HCT116 (cell line): ENCODE measurements around the gene FOXP1. TPM values are rescaled to one million over a fixed set of nuclear protein-coding genes. Genes with fewer than 3 reads are reported as not detected.

Source experiments
- ATAC-seq: fragments of 200-7000 bp; cut with Tn5 transposase; 2 replicates; pipeline ENCODE4 v1.9.1; 2020; ENCODE audit warnings: mild to moderate bottlenecking, moderate library complexity
- BruUV-seq: library from RNA; stranded (reverse); fragments of 400-500 nt; replicated peaks from 2 replicates; lab custom pipeline; 2021; lab: Mats Ljungman, UMichigan
- CTCF ChIA-PET: fragments of 300-600 bp; sonication (Branson Sonifier 250); formaldehyde crosslinking; loops from one replicate; lab custom pipeline; 2021; ENCODE audit warnings: antibody characterized with exemption; lab: Charles Lee
- POLR2A ChIA-PET: fragments of 300-600, 350-600 bp; sonication (Branson Sonifier 250); formaldehyde crosslinking; loops from one replicate; lab custom pipeline; 2021; ENCODE audit warnings: antibody characterized with exemption; lab: Charles Lee
- RAD21 ChIA-PET, 2 experiments: fragments of 300-600 bp; sonication (Branson Sonifier 250); formaldehyde crosslinking; loops; one replicate each; lab custom pipeline; 2023; ENCODE audit warnings: low total read pairs in 2 of 2; ENCODE audit not compliant: uncharacterized antibody in 2 of 2, unreplicated experiment in 2 of 2, low non-redundant PET in 1 of 2; lab: Charles Lee
- DNase-seq: peaks from one replicate; pipeline ENCODE4 v3.0.0-alpha.2; 2010; ENCODE audit warnings: low read depth, low spot score
- H2AFZ ChIP-seq: fragments of 200-600 bp; shearing (Covaris generic), sonication (generic); 2 replicates; pipeline ENCODE4 v1.6.1; 2017; ENCODE audit warnings: low read depth, mixed run types, mixed read lengths, antibody characterized with exemption, low read length; ENCODE audit not compliant: poor library complexity, severe bottlenecking
- H3K27ac ChIP-seq: 2 replicates; pipeline ENCODE4 v1.5.1; 2012; ENCODE audit warnings: low read depth, low read length
- H3K27me3 ChIP-seq: fragments of 200-600 bp; sonication (generic); 2 replicates; pipeline ENCODE4 v1.6.1; 2016; ENCODE audit warnings: mixed run types, low read length, mixed read lengths; ENCODE audit not compliant: insufficient read depth
- H3K36me3 ChIP-seq, 2 experiments: fragments of 200-500 bp in 1 of 2; fragments of 200-600 bp in 1 of 2; sonication (Bioruptor generic) in 1 of 2; sonication (generic) in 1 of 2; 2 replicates each; pipeline versions ENCODE4 v1.5.1 to v1.6.1; 2014 to 2016; ENCODE audit warnings: low read length in 2 of 2, inconsistent platforms in 1 of 2, mixed read lengths in 1 of 2, mixed run types in 1 of 2; ENCODE audit not compliant: insufficient read depth in 2 of 2, control insufficient read depth in 1 of 2
- H3K4me1 ChIP-seq, 2 experiments: fragments of 200-600 bp in 1 of 2; sonication (generic) in 1 of 2; 2 replicates each; pipeline versions ENCODE4 v1.5.1 to v1.6.1; 2012 to 2017; ENCODE audit warnings: low read length in 2 of 2, inconsistent platforms in 1 of 2, mild to moderate bottlenecking in 1 of 2, mixed read lengths in 1 of 2, mixed run types in 1 of 2, moderate library complexity in 1 of 2; ENCODE audit not compliant: insufficient read depth in 2 of 2, control insufficient read depth in 1 of 2
- H3K4me2 ChIP-seq: fragments of 200-600 bp; sonication (generic); 2 replicates; pipeline ENCODE4 v1.6.1; 2017; ENCODE audit warnings: mixed run types, low read length, mixed read lengths
- H3K4me3 ChIP-seq, 2 experiments: fragments of 200-600 bp in 1 of 2; sonication (generic) in 1 of 2; replicated peaks in 1 of 2; 2 replicates each; pipeline ENCODE4 v1.5.1; 2011 to 2016; ENCODE audit warnings: low read length in 2 of 2, control low read depth in 1 of 2, low read depth in 1 of 2, mild to moderate bottlenecking in 1 of 2, mixed read lengths in 1 of 2, mixed run types in 1 of 2
- H3K79me2 ChIP-seq: fragments of 200-600 bp; sonication (generic); 2 replicates; pipeline ENCODE4 v1.6.1; 2017; ENCODE audit warnings: mild to moderate bottlenecking, mixed run types, low read length, moderate library complexity, mixed read lengths; ENCODE audit not compliant: insufficient read depth
- H3K9ac ChIP-seq: fragments of 200-600 bp; sonication (generic); 2 replicates; pipeline ENCODE4 v1.6.1; 2016; ENCODE audit warnings: low read length, mixed read lengths
- H3K9me2 ChIP-seq: fragments of 200-600 bp; sonication (generic), shearing (Covaris generic); 2 replicates; pipeline ENCODE4 v1.6.1; 2017; ENCODE audit warnings: mixed run types, mild to moderate bottlenecking, moderate library complexity; ENCODE audit not compliant: insufficient read depth
- H3K9me3 ChIP-seq, 2 experiments: fragments of 200-500 bp in 1 of 2; fragments of 200-600 bp in 1 of 2; sonication (Bioruptor generic) in 1 of 2; sonication (generic) in 1 of 2; 2 replicates each; pipeline ENCODE4 v1.6.1; 2014 to 2017; ENCODE audit warnings: low read length in 2 of 2, mixed read lengths in 2 of 2, inconsistent platforms in 1 of 2, low read depth in 1 of 2, mild to moderate bottlenecking in 1 of 2, mixed run types in 1 of 2, moderate library complexity in 1 of 2; ENCODE audit not compliant: control insufficient read depth in 1 of 2, insufficient read depth in 1 of 2
- H4K20me1 ChIP-seq: fragments of 200-600 bp; sonication (generic), shearing (Covaris generic); 2 replicates; pipeline ENCODE4 v1.6.1; 2017; ENCODE audit warnings: mixed run types, mild to moderate bottlenecking, moderate library complexity; ENCODE audit not compliant: insufficient read depth
- CTCF ChIP-seq, 3 experiments: fragments of 200-600 bp in 1 of 3; sonication (generic) in 1 of 3; IDR thresholded peaks in 2 of 3; conservative IDR thresholded peaks in 1 of 3; 2 replicates each; pipeline ENCODE4 v1.5.1; 2012 to 2017; ENCODE audit warnings: low read depth in 2 of 3, low read length in 2 of 3, antibody characterized with exemption in 1 of 3, borderline replicate concordance in 1 of 3, control low read depth in 1 of 3, mild to moderate bottlenecking in 1 of 3, mixed read lengths in 1 of 3, mixed run types in 1 of 3, moderate library complexity in 1 of 3; ENCODE audit not compliant: insufficient read depth in 1 of 3
- EGR1 ChIP-seq: IDR thresholded peaks from 2 replicates; pipeline ENCODE4 v1.6.1; 2012; ENCODE audit warnings: low read depth
- ELF1 ChIP-seq: IDR thresholded peaks from 2 replicates; pipeline ENCODE4 v1.6.1; 2012; ENCODE audit warnings: low read depth, borderline replicate concordance
- EZH2 ChIP-seq: fragments of 200-600 bp; sonication (generic); IDR thresholded peaks from 2 replicates; pipeline ENCODE4 v1.6.1; 2017; ENCODE audit warnings: antibody characterized with exemption, mixed run types
- EZH2phosphoT487 ChIP-seq: fragments of 200-600 bp; IDR thresholded peaks from 2 replicates; pipeline ENCODE4 v1.6.1; 2018; ENCODE audit warnings: antibody characterized with exemption, borderline replicate concordance
- FOSL1 ChIP-seq: IDR thresholded peaks from 2 replicates; pipeline ENCODE4 v1.6.1; 2012; ENCODE audit warnings: low read depth
- JUND ChIP-seq: IDR thresholded peaks from 2 replicates; pipeline ENCODE4 v1.6.1; 2012
- POLR2A ChIP-seq: IDR thresholded peaks from 2 replicates; pipeline ENCODE4 v1.7.0; 2011; ENCODE audit warnings: borderline replicate concordance; ENCODE audit not compliant: insufficient read depth, insufficient read length; ENCODE audit errors: extremely low read depth
- POLR2AphosphoS5 ChIP-seq: IDR thresholded peaks from 2 replicates; pipeline ENCODE4 v1.6.1; 2011; ENCODE audit warnings: mild to moderate bottlenecking, low read depth, low read length, moderate library complexity
- SP1 ChIP-seq: IDR thresholded peaks from 2 replicates; pipeline ENCODE4 v1.6.1; 2012; ENCODE audit warnings: low read depth
- SRF ChIP-seq: IDR thresholded peaks from 2 replicates; pipeline ENCODE4 v1.6.1; 2012; ENCODE audit warnings: low read depth
- ZFX ChIP-seq: fragments of 450-650 bp; IDR thresholded peaks from 2 replicates; pipeline ENCODE4 v1.6.1; 2017
- intact Hi-C: fragments of 100-400 bp; cut with micrococcal nuclease; formaldehyde crosslinking; loops from 2 replicates; pipeline ENCODE4 v1.10.0; 2022
- total RNA-seq: library from RNA; stranded (reverse); gene quantifications from one replicate; pipeline ENCODE4 v1.2.1, GENCODE V29; 2021; ENCODE audit not compliant: unreplicated experiment
- TF ChIP-seq, protein P1 (sequence below): IDR thresholded peaks from 2 replicates; pipeline ENCODE4 v1.6.1; 2011; ENCODE audit warnings: mild to moderate bottlenecking, low read length, moderate library complexity; ENCODE audit not compliant: insufficient replicate concordance; ENCODE audit errors: extremely low read depth

Gene FOXP1
- total RNA-seq, 1 experiment from 2014 or later: 11.4 TPM

DNA sequence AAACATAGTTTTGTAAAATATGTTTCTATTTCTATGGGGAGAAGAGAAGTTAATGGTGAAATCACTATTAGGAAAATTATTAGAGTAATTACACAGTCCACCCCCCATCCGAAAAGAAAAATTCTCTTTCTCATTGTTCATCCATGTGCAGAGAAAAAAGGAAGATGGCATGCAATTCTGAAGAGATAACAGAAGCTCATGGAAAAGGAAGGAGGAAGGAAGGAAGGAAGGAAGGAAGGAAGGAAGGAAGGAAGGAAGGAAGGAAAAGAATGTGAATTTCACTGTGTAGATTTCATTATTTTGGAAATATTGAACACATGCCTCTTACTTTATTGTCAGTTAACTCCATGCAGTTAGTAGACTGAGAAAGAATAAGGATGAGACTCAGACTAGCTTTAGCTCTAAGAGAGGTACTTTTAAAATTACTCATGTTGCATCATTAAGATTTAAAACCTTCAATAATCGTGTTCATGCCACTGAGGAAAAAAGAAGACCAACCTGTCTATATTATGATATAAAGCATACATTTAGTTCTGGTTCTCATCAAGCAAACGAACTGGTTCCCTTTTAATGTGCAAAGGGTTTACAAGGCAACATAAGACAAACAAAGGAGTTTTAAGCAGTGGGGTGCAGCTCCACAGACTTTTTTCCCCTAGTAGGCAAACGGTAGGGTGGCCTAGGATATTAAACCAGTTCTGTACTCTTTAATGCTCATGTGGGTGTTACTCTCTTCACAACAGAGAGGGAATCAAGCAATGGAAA lies 379.6 kb downstream of the FOXP1 start:
- no peaks in the 10 kb centered on the region for H3K27me3 ChIP-seq
- no peak overlapping the region for H3K4me2 ChIP-seq
- no peaks in the 10 kb centered on the region for H3K4me1 ChIP-seq
- H3K4me3 ChIP-seq: no peak overlapping the region
- no peak overlapping the region for H2AFZ ChIP-seq
- no TSS peak for BruUV-seq
- no peaks in the 10 kb centered on the region for H3K36me3 ChIP-seq
- no peaks in the 10 kb centered on the region for H4K20me1 ChIP-seq
- intact Hi-C loops: no loop called here
- CTCF ChIA-PET: no interaction called here
- RAD21 ChIA-PET: no interaction called here
- ATAC-seq (no peak), DNase-seq (no peak)
- no peaks in the 10 kb centered on the region for H3K9me3 ChIP-seq
- no peaks in the 10 kb centered on the region for H3K9me2 ChIP-seq
- POLR2A ChIA-PET: no interaction called here
- no peak for TF ChIP-seq SP1
- TF ChIP-seq POLR2A: no peak
- TF ChIP-seq POLR2AphosphoS5: no peak
- no peak for TF ChIP-seq FOSL1
- no peak for TF ChIP-seq EZH2phosphoT487
- no peak for TF ChIP-seq ELF1
- TF ChIP-seq CTCF (IDR thresholded peaks at IDR 0.05 in 2 of 3, conservative IDR thresholded peaks at IDR 0.05 in 1 of 3; ENCODE audit: borderline replicate concordance in 1 of 3, insufficient read depth in 1 of 3, low read depth in 2 of 3, low read length in 2 of 3): no peak
- TF ChIP-seq ZFX: no peak
- TF ChIP-seq EZH2: no peak
- no peak for TF ChIP-seq JUND
- TF ChIP-seq, protein P1, sequence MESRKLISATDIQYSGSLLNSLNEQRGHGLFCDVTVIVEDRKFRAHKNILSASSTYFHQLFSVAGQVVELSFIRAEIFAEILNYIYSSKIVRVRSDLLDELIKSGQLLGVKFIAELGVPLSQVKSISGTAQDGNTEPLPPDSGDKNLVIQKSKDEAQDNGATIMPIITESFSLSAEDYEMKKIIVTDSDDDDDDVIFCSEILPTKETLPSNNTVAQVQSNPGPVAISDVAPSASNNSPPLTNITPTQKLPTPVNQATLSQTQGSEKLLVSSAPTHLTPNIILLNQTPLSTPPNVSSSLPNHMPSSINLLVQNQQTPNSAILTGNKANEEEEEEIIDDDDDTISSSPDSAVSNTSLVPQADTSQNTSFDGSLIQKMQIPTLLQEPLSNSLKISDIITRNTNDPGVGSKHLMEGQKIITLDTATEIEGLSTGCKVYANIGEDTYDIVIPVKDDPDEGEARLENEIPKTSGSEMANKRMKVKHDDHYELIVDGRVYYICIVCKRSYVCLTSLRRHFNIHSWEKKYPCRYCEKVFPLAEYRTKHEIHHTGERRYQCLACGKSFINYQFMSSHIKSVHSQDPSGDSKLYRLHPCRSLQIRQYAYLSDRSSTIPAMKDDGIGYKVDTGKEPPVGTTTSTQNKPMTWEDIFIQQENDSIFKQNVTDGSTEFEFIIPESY: no peak
- TF ChIP-seq SRF: no peak
- no peak for TF ChIP-seq EGR1
- H3K27ac ChIP-seq: no peak overlapping the region
- H3K79me2 ChIP-seq: no peaks in the 10 kb centered on the region
- no peak overlapping the region for H3K9ac ChIP-seq
